Immature natural killer cell (primary cell): ENCODE results near the gene KLHL20. TPM values are rescaled to one million over a fixed set of nuclear protein-coding genes. Genes with fewer than 3 reads are reported as not detected.
"Not testable (repeated sequence)": the region's sequence is repeated elsewhere in the genome, so short reads cannot be mapped to it uniquely, and the experiment has no call there.

Experiments used
- DNase-seq, 3 donors: peaks; one replicate each; pipeline ENCODE4 v3.0.0; 2022; ENCODE audit warnings: mixed read lengths in 1 of 3
- H3K27ac Mint-ChIP-seq, 6 donors: one replicate each; pipeline ENCODE4 v1.8.0; 2020; ENCODE audit warnings: mixed read lengths in 6 of 6, mild to moderate bottlenecking in 5 of 6, inconsistent platforms in 4 of 6, moderate library complexity in 3 of 6
- H3K27me3 Mint-ChIP-seq, 3 donors: one replicate each; pipeline ENCODE4 v1.8.0; 2020 to 2021; ENCODE audit warnings: low read depth in 3 of 3, mild to moderate bottlenecking in 3 of 3, mixed read lengths in 3 of 3, moderate library complexity in 3 of 3, inconsistent platforms in 1 of 3
- H3K36me3 Mint-ChIP-seq, 3 donors: one replicate each; pipeline ENCODE4 v1.8.0; 2020; ENCODE audit warnings: mixed read lengths in 3 of 3, inconsistent platforms in 2 of 3, mild to moderate bottlenecking in 2 of 3
- H3K4me1 Mint-ChIP-seq, 2 donors: one replicate each; pipeline ENCODE4 v1.8.0; 2020; ENCODE audit warnings: inconsistent platforms in 2 of 2, mild to moderate bottlenecking in 2 of 2, mixed read lengths in 2 of 2, moderate library complexity in 1 of 2
- H3K4me3 Mint-ChIP-seq, 5 donors: one replicate each; pipeline ENCODE4 v1.8.0; 2020; ENCODE audit warnings: mild to moderate bottlenecking in 5 of 5, mixed read lengths in 5 of 5, inconsistent platforms in 3 of 5, moderate library complexity in 3 of 5
- H3K9me3 Mint-ChIP-seq, 6 donors: one replicate each; pipeline ENCODE4 v1.8.0; 2020; ENCODE audit warnings: mild to moderate bottlenecking in 6 of 6, mixed read lengths in 6 of 6, inconsistent platforms in 4 of 6, moderate library complexity in 3 of 6
- polyA plus RNA-seq, 3 donors: library from polyadenylated mRNA; unstranded; fragments of 300-500 nt; fragmentation: Illumina TruSeq; gene quantifications; one replicate each; pipeline ENCODE4 v1.2.3, GENCODE V29; 2021

KLHL20 gene
- polyA plus RNA-seq, 3 donors from 2014 or later = 13.2 to 19.3 (median 16.6) TPM

- Mint-ChIP-seq H3K36me3 (peaks cover 0 to 4% (median 0%) of the 10 kb centered on the region in 3 donors), H3K4me3 (peak overlapping the region; percentile 92 to 100 (median 95)), H3K27me3 (peaks cover 7 to 17% (median 11%) of the 10 kb centered on the region in 3 donors), H3K9me3 (no peaks in the 10 kb centered on the region), H3K4me1 (peaks cover 24 to 37% of the 10 kb centered on the region in 2 donors), H3K27ac (peak overlapping the region; percentile 91 to 98 (median 96))
- DNase-seq = no peak
These were observed 381 bp upstream of the KLHL20 start for GRCh38 chr1:173714441-173714758.

DNA sequence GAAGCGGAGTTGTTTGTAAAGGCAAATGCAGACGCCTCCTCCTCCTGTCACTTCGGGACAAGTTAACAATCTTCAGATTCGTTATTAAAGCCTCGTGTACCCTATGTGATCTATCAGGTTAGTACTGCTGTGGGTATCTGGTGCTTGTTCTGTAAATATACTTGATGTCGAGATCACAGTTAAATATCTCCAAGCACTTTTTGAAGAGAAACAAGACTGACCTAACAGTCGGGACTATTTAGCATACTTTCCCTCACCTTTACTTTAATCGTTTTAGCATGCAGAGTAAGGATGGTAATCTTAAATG is 710 bp downstream of the KLHL20 start:
- DNase-seq = no peak
- Mint-ChIP-seq H3K4me1 (peaks cover 28 to 46% of the 10 kb centered on the region in 2 donors), H3K27me3 (peaks cover 4 to 11% (median 7%) of the 10 kb centered on the region in 3 donors), H3K4me3 (peak overlapping the region; percentile 92 to 100 (median 95)), H3K27ac (peak overlapping the region; percentile 91 to 98 (median 96)), H3K9me3 (no peaks in the 10 kb centered on the region), H3K36me3 (peaks cover 0 to 6% (median 2%) of the 10 kb centered on the region in 3 donors)

DNA sequence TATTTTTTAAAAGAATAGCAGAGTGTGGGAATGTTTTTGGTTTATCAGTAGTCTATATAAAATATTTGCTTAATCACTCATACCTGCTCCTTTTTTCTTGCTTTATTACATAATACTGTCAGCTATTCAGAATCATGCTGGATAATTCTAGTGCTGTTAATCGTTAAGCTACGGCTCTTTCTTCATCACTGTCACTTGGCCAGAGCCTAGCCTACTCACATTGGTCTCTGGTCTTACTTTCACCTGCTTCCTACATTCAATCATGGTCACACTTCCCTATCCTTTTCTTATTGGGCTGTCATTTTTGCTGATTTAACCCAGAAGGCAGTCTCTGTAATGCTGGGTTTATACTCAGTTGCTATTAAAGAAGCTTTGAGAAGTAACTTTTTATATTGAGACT is 2.5 kb downstream of the KLHL20 start:
- Mint-ChIP-seq H3K9me3 (no peaks in the 10 kb centered on the region), H3K36me3 (peaks cover 0 to 14% (median 5%) of the 10 kb centered on the region in 3 donors), H3K4me3 (peak overlapping the region in 4 of 5 donors; percentile 4 to 76 (median 18)), H3K27ac (peak overlapping the region in 3 of 6 donors; percentile 47 to 55 (median 52)), H3K27me3 (peaks cover 0 to 4% (median 3%) of the 10 kb centered on the region in 3 donors), H3K4me1 (peaks cover 34 to 60% of the 10 kb centered on the region in 2 donors)
- no peak for DNase-seq

DNA sequence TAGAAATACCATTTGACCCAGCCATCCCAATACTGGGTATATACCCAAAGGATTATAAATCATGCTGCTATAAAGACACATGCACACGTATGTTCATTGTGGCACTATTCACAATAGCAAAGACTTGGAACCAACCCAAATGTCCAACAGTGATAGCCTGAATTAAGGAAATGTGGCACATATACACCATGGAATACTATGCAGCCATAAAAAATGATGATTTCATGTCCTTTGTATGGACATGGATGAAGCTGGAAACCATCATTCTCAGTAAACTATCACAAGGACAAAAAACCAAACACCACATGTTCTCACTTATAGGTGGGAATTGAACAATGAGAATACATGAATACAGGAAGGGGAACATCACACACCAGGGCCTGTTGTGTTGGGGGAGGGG is 16.6 kb downstream of the KLHL20 start:
- not testable (repeated sequence) for H3K27ac Mint-ChIP-seq, H3K9me3 Mint-ChIP-seq, DNase-seq, H3K27me3 Mint-ChIP-seq, H3K4me3 Mint-ChIP-seq
- Mint-ChIP-seq H3K4me1 (peaks cover 5 to 12% of the 10 kb centered on the region in 2 donors), H3K36me3 (peaks cover 14 to 29% (median 19%) of the 10 kb centered on the region in 3 donors)

GRCh38 chr1:173733912-173734311 is 19.1 kb downstream of the KLHL20 start:
- Mint-ChIP-seq H3K36me3 (peaks cover 18 to 44% (median 32%) of the 10 kb centered on the region in 3 donors), H3K4me3 (no peak overlapping the region), H3K27ac (no peak overlapping the region), H3K27me3 (no peaks in the 10 kb centered on the region), H3K4me1 (peaks cover 26 to 35% of the 10 kb centered on the region in 2 donors), H3K9me3 (no peaks in the 10 kb centered on the region)
- no peak for DNase-seq

- H3K4me3 Mint-ChIP-seq, DNase-seq, H3K9me3 Mint-ChIP-seq, H3K27me3 Mint-ChIP-seq: not testable (repeated sequence)
- H3K36me3 Mint-ChIP-seq = peaks cover 28 to 59% (median 28%) of the 10 kb centered on the region in 3 donors
- H3K27ac Mint-ChIP-seq = peak overlapping the region in 1 of 6 donors; percentile 36
- H3K4me1 Mint-ChIP-seq = peaks cover 39 to 56% of the 10 kb centered on the region in 2 donors
These were observed 21.3 kb downstream of the KLHL20 start for GRCh38 chr1:173736104-173736503.

- peaks cover 23 to 54% (median 33%) of the 10 kb centered on the region in 3 donors for H3K36me3 Mint-ChIP-seq
These were observed 27.6 kb downstream of the KLHL20 start for GRCh38 chr1:173742203-173742886.

GRCh38 chr1:173744651-173745050 is 29.9 kb downstream of the KLHL20 start:
- Mint-ChIP-seq H3K36me3 (peaks cover 20 to 33% (median 22%) of the 10 kb centered on the region in 3 donors), H3K4me3 (no peak overlapping the region), H3K27ac (no peak overlapping the region), H3K4me1 (peaks cover 29 to 58% of the 10 kb centered on the region in 2 donors), H3K27me3 (peaks cover 0 to 1% (median 0%) of the 10 kb centered on the region in 3 donors), H3K9me3 (no peaks in the 10 kb centered on the region)
- no peak for DNase-seq

More at GRCh38 chr1:173742203-173742886, 27.6 kb downstream of the KLHL20 start:
- Mint-ChIP-seq H3K27ac (peak overlapping the region in 1 of 6 donors; percentile 43), H3K4me1 (peaks cover 48 to 75% of the 10 kb centered on the region in 2 donors), H3K9me3 (no peaks in the 10 kb centered on the region), H3K4me3 (no peak overlapping the region), H3K27me3 (peaks cover 0 to 1% (median 0%) of the 10 kb centered on the region in 3 donors)
- DNase-seq = no peak

- Mint-ChIP-seq H3K4me1 (peaks cover 13 to 30% of the 10 kb centered on the region in 2 donors), H3K9me3 (no peaks in the 10 kb centered on the region), H3K36me3 (peaks cover 5 to 14% (median 9%) of the 10 kb centered on the region in 3 donors), H3K27ac (no peak overlapping the region), H3K27me3 (no peaks in the 10 kb centered on the region), H3K4me3 (no peak overlapping the region)
- no peak for DNase-seq
These were observed 34.4 kb downstream of the KLHL20 start for GRCh38 chr1:173749137-173749536.

DNA sequence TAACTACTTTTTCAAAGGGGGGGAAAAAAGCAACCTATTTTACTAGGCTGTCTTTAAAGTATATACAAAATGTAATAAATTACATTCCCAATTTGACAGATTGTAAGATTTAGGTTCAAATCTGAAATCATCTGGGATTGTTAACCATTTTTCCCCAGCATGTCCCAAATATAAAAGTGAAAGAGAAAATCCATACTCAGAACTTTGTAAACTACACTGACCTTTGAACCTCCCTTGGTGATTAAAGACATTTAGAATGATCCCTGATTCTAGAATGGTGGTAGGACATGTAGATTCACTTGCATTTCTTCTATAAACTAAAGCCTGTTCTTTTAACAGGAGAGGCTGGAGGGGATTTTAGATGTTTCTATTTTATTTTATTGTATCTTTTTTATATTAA is 39.0 kb downstream of the KLHL20 start:
- H3K27ac Mint-ChIP-seq = no peak overlapping the region
- peaks cover 21 to 43% (median 27%) of the 10 kb centered on the region in 3 donors for H3K36me3 Mint-ChIP-seq
- no peak for DNase-seq
- H3K4me1 Mint-ChIP-seq = no peaks in the 10 kb centered on the region
- no peak overlapping the region for H3K4me3 Mint-ChIP-seq
- no peaks in the 10 kb centered on the region for H3K27me3 Mint-ChIP-seq
- H3K9me3 Mint-ChIP-seq = no peaks in the 10 kb centered on the region

DNA sequence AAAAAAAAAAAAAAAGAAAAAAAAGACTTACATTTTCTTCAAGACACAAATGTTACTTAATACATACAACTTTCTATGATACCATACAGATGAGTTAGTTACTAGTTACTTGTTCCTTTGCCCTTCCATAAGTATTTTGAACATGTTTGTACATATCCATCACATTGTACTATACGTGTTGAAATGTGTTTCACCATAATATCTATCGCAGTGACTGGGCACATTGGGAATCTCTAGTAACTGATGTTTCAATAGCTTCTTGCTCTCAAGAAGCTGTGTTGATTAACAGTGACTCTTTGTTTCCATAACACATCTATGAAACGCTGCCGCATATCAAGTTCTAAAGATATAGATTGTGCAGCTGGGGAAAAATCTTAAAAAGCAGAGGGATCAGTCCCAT is 42.9 kb downstream of the KLHL20 start:
- no peak for DNase-seq
- Mint-ChIP-seq H3K36me3 (peaks cover 47 to 70% (median 62%) of the 10 kb centered on the region in 3 donors), H3K27ac (no peak overlapping the region), H3K4me3 (no peak overlapping the region), H3K27me3 (peaks cover 0 to 2% (median 0%) of the 10 kb centered on the region in 3 donors), H3K9me3 (peaks cover 0 to 5% (median under 1%) of the 10 kb centered on the region in 6 donors), H3K4me1 (no peaks in the 10 kb centered on the region)

- no peak for DNase-seq
- no peak overlapping the region for H3K4me3 Mint-ChIP-seq
- peaks cover 50 to 75% (median 62%) of the 10 kb centered on the region in 3 donors for H3K36me3 Mint-ChIP-seq
- peaks cover 0 to 5% (median 2%) of the 10 kb centered on the region in 6 donors for H3K9me3 Mint-ChIP-seq
- H3K4me1 Mint-ChIP-seq = no peaks in the 10 kb centered on the region
- H3K27me3 Mint-ChIP-seq = peaks cover 0 to 2% (median 0%) of the 10 kb centered on the region in 3 donors
- no peak overlapping the region for H3K27ac Mint-ChIP-seq
These were observed 43.3 kb downstream of the KLHL20 start for GRCh38 chr1:173758110-173758509.

- Mint-ChIP-seq H3K9me3 (peaks cover 0 to 6% (median 3%) of the 10 kb centered on the region in 6 donors), H3K27me3 (peaks cover 0 to 2% (median 0%) of the 10 kb centered on the region in 3 donors), H3K4me1 (no peaks in the 10 kb centered on the region), H3K4me3 (no peak overlapping the region), H3K27ac (no peak overlapping the region), H3K36me3 (peaks cover 51 to 76% (median 71%) of the 10 kb centered on the region in 3 donors)
- DNase-seq = no peak
These were observed 44.2 kb downstream of the KLHL20 start for GRCh38 chr1:173758980-173759379.

DNA sequence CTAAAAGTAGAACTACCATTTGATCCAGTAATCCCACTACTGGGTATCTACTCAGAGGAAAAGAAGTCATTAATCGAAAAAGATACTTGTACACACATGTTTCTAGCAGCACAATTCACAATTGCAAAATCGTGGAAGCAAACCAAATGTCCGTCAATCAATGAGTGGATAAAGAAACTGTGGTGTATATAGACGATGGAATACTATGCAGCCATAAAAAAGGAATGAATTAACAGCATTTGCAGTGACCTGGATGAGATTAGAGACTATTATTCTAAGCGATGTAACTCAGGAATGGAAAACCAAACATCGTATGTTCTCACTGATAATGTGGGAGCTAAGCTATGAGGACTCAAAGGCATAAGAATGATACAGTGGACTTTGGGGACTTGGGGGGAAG is 49.5 kb downstream of the KLHL20 start:
- Mint-ChIP-seq H3K9me3 (peaks cover 0 to 10% (median 4%) of the 10 kb centered on the region in 6 donors), H3K36me3 (peaks cover 39 to 60% (median 58%) of the 10 kb centered on the region in 3 donors)
- not testable (repeated sequence) for H3K4me1 Mint-ChIP-seq, DNase-seq, H3K27me3 Mint-ChIP-seq, H3K27ac Mint-ChIP-seq, H3K4me3 Mint-ChIP-seq
